Brain microvascular endothelial cell (primary cell): ENCODE data around the gene LCTL.

Source experiments
- DNase-seq: peaks from one replicate; pipeline ENCODE4 v3.0.0-alpha.2; 2020
- H3K27ac ChIP-seq: fragments of 250-450 bp; sonication (Bioruptor Pico); 2 replicates; pipeline ENCODE4 v1.5.1; 2020; ENCODE audit warnings: mild to moderate bottlenecking, moderate library complexity
- H3K27me3 ChIP-seq: fragments of 250-450 bp; sonication (Bioruptor Pico); replicated peaks from 2 replicates; pipeline ENCODE4 v1.5.1; 2020; ENCODE audit warnings: mild to moderate bottlenecking
- H3K36me3 ChIP-seq: fragments of 250-450 bp; sonication (Bioruptor Pico); replicated peaks from 2 replicates; pipeline ENCODE4 v1.5.1; 2020; ENCODE audit warnings: mild to moderate bottlenecking
- H3K4me3 ChIP-seq: 2 replicates; pipeline ENCODE4 v1.5.1; 2011; ENCODE audit warnings: low read depth, mild to moderate bottlenecking, control low read depth, low read length, moderate library complexity
- in situ Hi-C: cut with HindIII; loops from 2 replicates; pipeline ENCODE4 v1.10.0; 2017; ENCODE audit warnings: low sequenced_read_pairs, low pct_ligation_motif_present
- TF ChIP-seq, protein P1 (sequence below): IDR thresholded peaks from 2 replicates; pipeline ENCODE4 v1.5.1; 2011; ENCODE audit warnings: low read depth, mild to moderate bottlenecking, moderate library complexity, low read length, control low read depth, inconsistent platforms; ENCODE audit errors: missing control alignments

Gene LCTL

DNA sequence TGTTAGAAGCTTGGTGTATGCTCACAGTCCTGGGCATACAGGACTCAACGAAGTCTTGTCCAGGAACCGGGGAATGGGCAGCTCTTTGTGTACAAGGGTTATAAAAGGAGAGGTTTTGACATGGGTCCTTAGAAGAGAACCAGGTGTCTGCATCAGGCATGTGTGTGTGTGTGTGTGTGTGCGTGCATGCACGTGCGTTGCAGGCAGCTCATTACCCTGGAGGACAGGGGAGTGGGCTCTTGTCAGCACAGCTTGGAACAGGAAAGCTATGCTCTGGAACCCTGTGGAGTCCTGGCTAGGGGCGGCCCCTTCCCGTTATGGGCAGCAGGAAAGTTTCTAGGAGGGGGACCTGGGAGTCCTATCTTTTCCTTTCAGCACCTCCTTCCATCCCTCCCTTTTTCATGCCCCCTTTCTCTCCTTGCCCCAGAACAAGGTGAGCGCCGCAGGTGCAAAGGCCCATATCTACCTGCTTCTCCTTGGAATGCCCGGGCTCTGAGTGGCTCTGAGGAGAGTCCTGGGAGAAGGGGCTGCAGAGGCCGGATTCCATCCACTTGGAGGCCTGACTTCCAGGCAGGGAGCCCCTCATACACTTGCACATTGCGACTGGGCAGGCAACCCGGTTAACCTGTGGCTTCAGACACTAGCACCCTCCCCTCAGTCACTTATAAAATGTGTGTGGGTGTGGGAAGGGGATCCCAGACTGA lies 33.9 kb upstream of the LCTL start:
- Histone ChIP-seq H3K27me3 (no peaks in the 10 kb centered on the region), H3K27ac (no peak overlapping the region), H3K36me3 (no peaks in the 10 kb centered on the region), H3K4me3 (no peak overlapping the region)
- TF ChIP-seq, protein P1, sequence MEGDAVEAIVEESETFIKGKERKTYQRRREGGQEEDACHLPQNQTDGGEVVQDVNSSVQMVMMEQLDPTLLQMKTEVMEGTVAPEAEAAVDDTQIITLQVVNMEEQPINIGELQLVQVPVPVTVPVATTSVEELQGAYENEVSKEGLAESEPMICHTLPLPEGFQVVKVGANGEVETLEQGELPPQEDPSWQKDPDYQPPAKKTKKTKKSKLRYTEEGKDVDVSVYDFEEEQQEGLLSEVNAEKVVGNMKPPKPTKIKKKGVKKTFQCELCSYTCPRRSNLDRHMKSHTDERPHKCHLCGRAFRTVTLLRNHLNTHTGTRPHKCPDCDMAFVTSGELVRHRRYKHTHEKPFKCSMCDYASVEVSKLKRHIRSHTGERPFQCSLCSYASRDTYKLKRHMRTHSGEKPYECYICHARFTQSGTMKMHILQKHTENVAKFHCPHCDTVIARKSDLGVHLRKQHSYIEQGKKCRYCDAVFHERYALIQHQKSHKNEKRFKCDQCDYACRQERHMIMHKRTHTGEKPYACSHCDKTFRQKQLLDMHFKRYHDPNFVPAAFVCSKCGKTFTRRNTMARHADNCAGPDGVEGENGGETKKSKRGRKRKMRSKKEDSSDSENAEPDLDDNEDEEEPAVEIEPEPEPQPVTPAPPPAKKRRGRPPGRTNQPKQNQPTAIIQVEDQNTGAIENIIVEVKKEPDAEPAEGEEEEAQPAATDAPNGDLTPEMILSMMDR = no peak
- no peak for DNase-seq
- in situ Hi-C loops = no loop called here

DNA sequence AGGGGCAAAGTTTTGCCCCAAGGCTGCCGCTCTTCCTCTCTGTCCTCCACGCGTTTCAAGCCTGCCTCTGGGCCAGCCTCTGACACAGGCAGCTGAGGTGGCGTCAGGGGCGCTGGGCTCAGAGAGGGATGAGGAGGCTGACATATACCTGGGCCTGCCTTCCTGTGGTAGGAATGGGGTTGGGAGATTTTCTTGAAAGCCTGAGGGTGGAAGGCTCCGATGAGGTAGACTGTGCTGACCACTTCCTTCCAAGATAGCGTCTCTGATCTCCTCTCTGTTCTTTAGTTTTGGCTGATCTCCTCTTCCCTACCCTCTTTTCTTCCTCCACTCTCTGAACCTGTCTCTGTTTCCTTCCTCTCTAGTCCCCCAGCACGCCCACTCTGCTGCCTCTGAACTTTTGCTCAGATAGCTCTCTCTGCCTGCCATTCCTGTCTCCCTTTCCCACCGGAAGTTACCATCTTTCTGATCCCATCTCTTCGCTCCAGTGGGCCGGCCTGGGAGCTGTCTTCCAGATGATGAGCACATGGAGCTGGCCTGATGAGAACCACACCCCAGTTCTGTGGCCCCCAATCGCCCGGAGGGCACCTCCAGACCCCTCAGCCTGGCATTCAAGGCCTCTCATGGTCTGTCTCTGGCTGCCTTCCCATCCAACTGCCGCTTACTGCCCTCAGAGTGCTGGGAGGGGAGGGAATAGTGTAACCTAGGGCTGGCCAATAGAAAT lies 32.5 kb upstream of the LCTL start:
- in situ Hi-C loops = no loop called here
- Histone ChIP-seq H3K36me3 (no peaks in the 10 kb centered on the region), H3K4me3 (no peak overlapping the region), H3K27me3 (no peaks in the 10 kb centered on the region), H3K27ac (no peak overlapping the region)
- TF ChIP-seq, protein P1 = no peak
- DNase-seq = no peak

DNA sequence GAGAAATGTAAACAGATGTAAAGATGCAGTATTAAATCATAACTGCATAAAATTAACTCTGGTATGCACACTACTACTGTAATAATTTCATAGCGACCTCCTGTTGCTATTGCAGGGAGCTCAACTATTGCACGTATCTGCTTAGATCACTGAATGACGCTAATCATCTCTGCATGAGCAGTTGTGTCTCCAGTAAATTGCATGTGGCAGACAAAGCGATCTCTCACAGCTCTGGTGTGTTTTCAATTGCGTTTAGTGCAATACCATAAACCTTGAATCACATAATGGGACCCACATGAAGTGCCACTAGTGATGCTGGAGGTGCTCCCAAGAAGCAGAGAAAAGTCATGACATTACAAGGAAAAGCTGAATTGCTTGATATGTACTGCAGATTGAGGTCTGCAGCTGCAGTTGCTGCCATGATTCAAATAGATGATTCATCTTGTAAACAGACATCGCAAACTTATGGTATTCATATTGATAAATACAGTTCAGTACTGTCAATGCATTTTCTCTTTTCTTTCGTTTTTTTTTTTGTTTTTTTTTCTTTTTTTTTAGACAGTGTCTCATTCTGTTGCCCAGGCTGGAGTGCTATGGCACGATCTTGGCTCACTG lies 30.2 kb upstream of the LCTL start:
- DNase-seq = peak; percentile 49
- Histone ChIP-seq H3K36me3 (no peaks in the 10 kb centered on the region), H3K27ac (no peak overlapping the region), H3K4me3 (no peak overlapping the region), H3K27me3 (no peaks in the 10 kb centered on the region)
- in situ Hi-C loops = no loop called here
- TF ChIP-seq, protein P1 = no peak

GRCh38 chr15:66595332-66595731 lies 29.5 kb upstream of the LCTL start:
- Histone ChIP-seq H3K27me3 (no peaks in the 10 kb centered on the region), H3K4me3 (no peak overlapping the region), H3K36me3 (no peaks in the 10 kb centered on the region), H3K27ac (no peak overlapping the region)
- TF ChIP-seq, protein P1 = no peak
- in situ Hi-C loops = no loop called here
- no peak for DNase-seq

- in situ Hi-C loops = no loop called here
- no peaks in the 10 kb centered on the region for H3K36me3 ChIP-seq
- no peak overlapping the region for H3K4me3 ChIP-seq
- no peak for DNase-seq
- H3K27ac ChIP-seq = no peak overlapping the region
- H3K27me3 ChIP-seq = no peaks in the 10 kb centered on the region
- TF ChIP-seq, protein P1 = no peak
These were observed 29.0 kb upstream of the LCTL start for GRCh38 chr15:66594836-66595235.
